Neural cell (in vitro differentiated cells): ENCODE results near the gene SDK1.

Experiments
- EP300 ChIP-seq: fragments of 450-650 bp; conservative IDR thresholded peaks from 2 replicates; pipeline ENCODE4 v1.6.1; 2014; ENCODE audit warnings: antibody characterized with exemption, mild to moderate bottlenecking, moderate library complexity; ENCODE audit not compliant: poor library complexity, severe bottlenecking
- EZH2 ChIP-seq: fragments of 200-600, 300-800 bp; shearing (Covaris generic), sonication (generic); IDR thresholded peaks from 2 replicates; pipeline ENCODE4 v1.6.1; 2014; ENCODE audit warnings: antibody characterized with exemption, low read length, borderline replicate concordance, mild to moderate bottlenecking; ENCODE audit not compliant: insufficient read depth, poor library complexity, severe bottlenecking
- POLR2AphosphoS5 ChIP-seq: IDR thresholded peaks from 2 replicates; pipeline ENCODE4 v1.6.1; 2012
- RAD21 ChIP-seq: fragments of 450-650 bp; conservative IDR thresholded peaks from 2 replicates; pipeline ENCODE4 v1.6.1; 2014; ENCODE audit warnings: antibody characterized with exemption, mild to moderate bottlenecking, moderate library complexity
- REST ChIP-seq: IDR thresholded peaks from 2 replicates; pipeline ENCODE4 v1.6.1; 2012; ENCODE audit warnings: borderline replicate concordance
- TAF1 ChIP-seq: IDR thresholded peaks from 2 replicates; pipeline ENCODE4 v1.6.1; 2012; ENCODE audit warnings: low read depth
- TF ChIP-seq, protein P1 (sequence below): fragments of 450-650 bp; IDR thresholded peaks from 2 replicates; pipeline ENCODE4 v1.5.1; 2014; ENCODE audit warnings: antibody characterized with exemption, mild to moderate bottlenecking, moderate library complexity; ENCODE audit not compliant: poor library complexity, severe bottlenecking

DNA sequence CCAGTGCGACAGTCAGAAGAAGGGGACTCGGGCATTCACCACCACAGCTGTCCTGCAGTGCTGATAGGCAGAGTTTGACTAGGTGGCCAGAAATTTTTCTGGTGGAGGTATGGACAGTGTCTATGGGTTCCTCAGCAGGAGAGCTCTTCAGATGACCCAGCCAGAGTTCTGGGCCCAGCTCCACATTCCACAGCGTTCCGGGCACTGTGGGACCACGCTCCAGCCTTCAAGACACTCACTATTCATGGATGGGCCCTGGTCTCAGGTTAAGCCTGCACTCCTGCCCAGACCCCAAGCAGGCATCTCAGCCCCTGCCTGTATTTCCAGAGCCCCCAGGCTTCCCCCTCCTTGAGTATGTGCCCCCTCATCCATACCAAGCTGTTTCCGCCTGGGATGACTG is 884.1 kb downstream of the SDK1 start:
- TF ChIP-seq REST (no peak), EP300 (no peak), TAF1 (no peak), EZH2 (no peak), RAD21 (no peak), POLR2AphosphoS5 (no peak)
- TF ChIP-seq, protein P1, sequence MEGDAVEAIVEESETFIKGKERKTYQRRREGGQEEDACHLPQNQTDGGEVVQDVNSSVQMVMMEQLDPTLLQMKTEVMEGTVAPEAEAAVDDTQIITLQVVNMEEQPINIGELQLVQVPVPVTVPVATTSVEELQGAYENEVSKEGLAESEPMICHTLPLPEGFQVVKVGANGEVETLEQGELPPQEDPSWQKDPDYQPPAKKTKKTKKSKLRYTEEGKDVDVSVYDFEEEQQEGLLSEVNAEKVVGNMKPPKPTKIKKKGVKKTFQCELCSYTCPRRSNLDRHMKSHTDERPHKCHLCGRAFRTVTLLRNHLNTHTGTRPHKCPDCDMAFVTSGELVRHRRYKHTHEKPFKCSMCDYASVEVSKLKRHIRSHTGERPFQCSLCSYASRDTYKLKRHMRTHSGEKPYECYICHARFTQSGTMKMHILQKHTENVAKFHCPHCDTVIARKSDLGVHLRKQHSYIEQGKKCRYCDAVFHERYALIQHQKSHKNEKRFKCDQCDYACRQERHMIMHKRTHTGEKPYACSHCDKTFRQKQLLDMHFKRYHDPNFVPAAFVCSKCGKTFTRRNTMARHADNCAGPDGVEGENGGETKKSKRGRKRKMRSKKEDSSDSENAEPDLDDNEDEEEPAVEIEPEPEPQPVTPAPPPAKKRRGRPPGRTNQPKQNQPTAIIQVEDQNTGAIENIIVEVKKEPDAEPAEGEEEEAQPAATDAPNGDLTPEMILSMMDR = no peak
